Colonic mucosa (tissue), 4 donors: ENCODE measurements around the gene CLGN. TPM values are rescaled to one million over a fixed set of nuclear protein-coding genes. Genes with fewer than 3 reads are reported as not detected.
A peak's percentile ranks its signal among the peaks of the same experiment; 100 is the strongest.
"Not testable (repeated sequence)": the region's sequence is repeated elsewhere in the genome, so short reads cannot be mapped to it uniquely, and the experiment has no call there.

Experiments
- DNase-seq: peaks from one replicate; pipeline ENCODE4 v3.0.0-alpha.2; 2020
- H3K27ac ChIP-seq: fragments of 200-600 bp; one replicate; pipeline ENCODE4 v1.8.0; 2021
- H3K27me3 ChIP-seq: fragments of 200-600 bp; one replicate; pipeline ENCODE4 v1.8.0; 2021
- H3K36me3 ChIP-seq: fragments of 200-600 bp; one replicate; pipeline ENCODE4 v1.8.0; 2021
- H3K4me1 ChIP-seq: fragments of 200-600 bp; one replicate; pipeline ENCODE4 v1.8.0; 2021; ENCODE audit warnings: mild to moderate bottlenecking
- H3K4me3 ChIP-seq: fragments of 200-600 bp; one replicate; pipeline ENCODE4 v1.8.0; 2021
- H3K9ac ChIP-seq, 2 donors: one replicate each; pipeline ENCODE4 v1.7.0; 2013; ENCODE audit warnings: control low read depth in 2 of 2, low read depth in 2 of 2, low read length in 2 of 2
- H3K9me3 ChIP-seq: fragments of 200-600 bp; one replicate; pipeline ENCODE4 v1.8.0; 2021
- CTCF ChIP-seq: fragments of 200-600 bp; IDR thresholded peaks from one replicate; pipeline ENCODE4 v1.8.0; 2022; ENCODE audit warnings: antibody characterized with exemption, mild to moderate bottlenecking
- intact Hi-C: fragments of 100-400 bp; cut with DNase I; formaldehyde crosslinking; loops from one replicate; pipeline ENCODE4 v1.14.1; 2022
- total RNA-seq, 2 donors: library from RNA; stranded (reverse); fragmentation: NEBNext Ultra II Directional in 1 of 2; extraction: Animal tissue kit (Norgen Biotek cat#: 25700) in 1 of 2; gene quantifications; one replicate each; pipeline ENCODE4 v1.2.1, GENCODE V29; 2021
- donor health status: healthy.
- donor health status: DM: no; HTN: no; CAD: no.
- donor health status: DM: no; HTN: no; CAD: no.

Gene CLGN
- total RNA-seq, 2 donors from 2014 or later, result 0.25 to 0.40 TPM

- Histone ChIP-seq H3K4me1 (no peaks in the 10 kb centered on the region), H3K27me3 (no peaks in the 10 kb centered on the region), H3K36me3 (no peaks in the 10 kb centered on the region), H3K4me3 (no peak overlapping the region), H3K9ac (no peak overlapping the region), H3K27ac (no peak overlapping the region), H3K9me3 (no peaks in the 10 kb centered on the region)
- TF ChIP-seq CTCF, result no peak
- DNase-seq, result no peak
- intact Hi-C loops, result no loop called here
Measured at GRCh38 chr4:140439644-140440142, 12.2 kb upstream of the CLGN start.

GRCh38 chr4:140427919-140428471 is 547 bp upstream of the CLGN start:
- H3K4me3 ChIP-seq, result peak overlapping the region; percentile 55
- intact Hi-C loops, result no loop called here

GRCh38 chr4:140426610-140427105 is 790 bp downstream of the CLGN start:
- Histone ChIP-seq H3K9ac (no peak overlapping the region), H3K9me3 (no peaks in the 10 kb centered on the region), H3K4me1 (no peaks in the 10 kb centered on the region), H3K27me3 (no peaks in the 10 kb centered on the region), H3K36me3 (no peaks in the 10 kb centered on the region), H3K27ac (no peak overlapping the region), H3K4me3 (peak overlapping the region; percentile 55)
- no peak for TF ChIP-seq CTCF
- DNase-seq, result no peak
- intact Hi-C loops, result no loop called here

More at GRCh38 chr4:140427919-140428471, 547 bp upstream of the CLGN start:
- Histone ChIP-seq H3K27ac (no peak overlapping the region), H3K36me3 (no peaks in the 10 kb centered on the region), H3K9me3 (no peaks in the 10 kb centered on the region), H3K9ac (no peak overlapping the region), H3K4me1 (no peaks in the 10 kb centered on the region), H3K27me3 (no peaks in the 10 kb centered on the region)
- DNase-seq, result no peak
- TF ChIP-seq CTCF, result no peak

GRCh38 chr4:140423106-140423505 is 4.3 kb downstream of the CLGN start:
- Histone ChIP-seq H3K9ac (no peak overlapping the region), H3K36me3 (no peaks in the 10 kb centered on the region), H3K4me1 (no peaks in the 10 kb centered on the region), H3K4me3 (no peak overlapping the region), H3K9me3 (no peaks in the 10 kb centered on the region), H3K27ac (no peak overlapping the region), H3K27me3 (no peaks in the 10 kb centered on the region)
- no peak for DNase-seq
- intact Hi-C loops, result no loop called here
- no peak for TF ChIP-seq CTCF

- DNase-seq, H3K27me3 ChIP-seq, H3K4me3 ChIP-seq, H3K9ac ChIP-seq, H3K9me3 ChIP-seq, H3K4me1 ChIP-seq, intact Hi-C loops, H3K27ac ChIP-seq, H3K36me3 ChIP-seq: not testable (repeated sequence)
Measured at GRCh38 chr4:140413130-140413969, 14.1 kb downstream of the CLGN start.

GRCh38 chr4:140408974-140409373 is 18.5 kb downstream of the CLGN start:
- intact Hi-C loops, result no loop called here
- H3K27ac ChIP-seq, result no peak overlapping the region
- no peak for DNase-seq
- no peaks in the 10 kb centered on the region for H3K27me3 ChIP-seq
- no peaks in the 10 kb centered on the region for H3K9me3 ChIP-seq
- H3K36me3 ChIP-seq, result no peaks in the 10 kb centered on the region
- no peaks in the 10 kb centered on the region for H3K4me1 ChIP-seq
- no peak for TF ChIP-seq CTCF
- no peak overlapping the region for H3K4me3 ChIP-seq
- no peak overlapping the region for H3K9ac ChIP-seq
